ENCODE measurements around the gene ART5.

DNA sequence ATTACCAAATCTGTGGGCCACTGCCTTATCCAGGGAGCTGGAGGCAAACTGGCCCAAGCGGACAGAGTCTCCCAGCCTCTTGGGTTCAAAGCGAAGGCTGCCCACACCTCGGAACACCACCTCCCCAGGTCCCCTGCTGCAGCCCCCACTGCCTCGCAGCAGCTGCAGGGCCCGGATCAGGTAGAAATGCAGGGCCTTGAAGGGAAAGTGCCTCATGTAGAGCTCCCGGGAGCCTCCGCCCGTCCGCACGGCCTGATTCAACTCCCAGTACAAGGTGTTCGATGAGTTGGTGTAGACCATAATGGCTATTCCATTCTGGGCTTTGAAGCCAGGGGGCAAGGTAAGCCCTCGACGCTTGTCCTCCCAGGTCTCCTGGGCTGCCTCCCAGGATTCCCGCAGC, 2.0 kb downstream of the ART5 start:
- TF ChIP-seq, protein P1, sequence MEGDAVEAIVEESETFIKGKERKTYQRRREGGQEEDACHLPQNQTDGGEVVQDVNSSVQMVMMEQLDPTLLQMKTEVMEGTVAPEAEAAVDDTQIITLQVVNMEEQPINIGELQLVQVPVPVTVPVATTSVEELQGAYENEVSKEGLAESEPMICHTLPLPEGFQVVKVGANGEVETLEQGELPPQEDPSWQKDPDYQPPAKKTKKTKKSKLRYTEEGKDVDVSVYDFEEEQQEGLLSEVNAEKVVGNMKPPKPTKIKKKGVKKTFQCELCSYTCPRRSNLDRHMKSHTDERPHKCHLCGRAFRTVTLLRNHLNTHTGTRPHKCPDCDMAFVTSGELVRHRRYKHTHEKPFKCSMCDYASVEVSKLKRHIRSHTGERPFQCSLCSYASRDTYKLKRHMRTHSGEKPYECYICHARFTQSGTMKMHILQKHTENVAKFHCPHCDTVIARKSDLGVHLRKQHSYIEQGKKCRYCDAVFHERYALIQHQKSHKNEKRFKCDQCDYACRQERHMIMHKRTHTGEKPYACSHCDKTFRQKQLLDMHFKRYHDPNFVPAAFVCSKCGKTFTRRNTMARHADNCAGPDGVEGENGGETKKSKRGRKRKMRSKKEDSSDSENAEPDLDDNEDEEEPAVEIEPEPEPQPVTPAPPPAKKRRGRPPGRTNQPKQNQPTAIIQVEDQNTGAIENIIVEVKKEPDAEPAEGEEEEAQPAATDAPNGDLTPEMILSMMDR (conservative IDR thresholded peaks at IDR 0.05; ENCODE audit: low read length): no peak
- no peak for TF ChIP-seq EZH2phosphoT487 (IDR thresholded peaks at IDR 0.05; ENCODE audit: borderline replicate concordance, low read depth, low read length)

All from OCI-LY7 (cell line).